Measurements from ENCODE around the gene KAT6B. TPM values are rescaled to one million over a fixed set of nuclear protein-coding genes. Genes with fewer than 3 reads are reported as not detected.

Gene KAT6B
- total RNA-seq, 4 donors from 2014 or later, result 45.4 to 94.9 (median 62.9) TPM

GRCh38 chr10:75073442-75073841, 247.0 kb downstream of the KAT6B start:
- no peaks in the 10 kb centered on the region for H3K36me3 ChIP-seq

GRCh38 chr10:75074711-75075445, 248.5 kb downstream of the KAT6B start:
- Histone ChIP-seq H3K27me3 (no peaks in the 10 kb centered on the region), H3K4me1 (no peaks in the 10 kb centered on the region), H3K27ac (no peak overlapping the region), H3K4me3 (no peak overlapping the region), H3K9me3 (no peaks in the 10 kb centered on the region), H3K36me3 (no peaks in the 10 kb centered on the region)
- TF ChIP-seq POLR2A (IDR thresholded peaks at IDR 0.05) (no peak), CTCF (IDR thresholded peaks at IDR 0.05) (no peak)
- DNase-seq, result no peak

More at GRCh38 chr10:75073442-75073841, 247.0 kb downstream of the KAT6B start:
- Histone ChIP-seq H3K4me3 (no peak overlapping the region), H3K27ac (no peak overlapping the region), H3K9me3 (no peaks in the 10 kb centered on the region), H3K27me3 (no peaks in the 10 kb centered on the region), H3K4me1 (no peaks in the 10 kb centered on the region)
- TF ChIP-seq CTCF (IDR thresholded peaks at IDR 0.05) (no peak), POLR2A (IDR thresholded peaks at IDR 0.05) (no peak)
- no peak for DNase-seq

GRCh38 chr10:75076348-75076747, 249.9 kb downstream of the KAT6B start:
- Histone ChIP-seq H3K9me3 (no peaks in the 10 kb centered on the region), H3K27me3 (no peaks in the 10 kb centered on the region), H3K4me1 (no peaks in the 10 kb centered on the region), H3K36me3 (no peaks in the 10 kb centered on the region), H3K4me3 (no peak overlapping the region), H3K27ac (no peak overlapping the region)
- TF ChIP-seq POLR2A (IDR thresholded peaks at IDR 0.05) (no peak), CTCF (IDR thresholded peaks at IDR 0.05) (no peak)
- DNase-seq, result no peak

GRCh38 chr10:75079436-75080083, 253.2 kb downstream of the KAT6B start:
- H3K27ac ChIP-seq, result no peak overlapping the region
- no peaks in the 10 kb centered on the region for H3K27me3 ChIP-seq
- no peaks in the 10 kb centered on the region for H3K4me1 ChIP-seq
- no peaks in the 10 kb centered on the region for H3K36me3 ChIP-seq
- TF ChIP-seq POLR2A (IDR thresholded peaks at IDR 0.05) (no peak), CTCF (IDR thresholded peaks at IDR 0.05) (no peak)
- DNase-seq, result no peak
- no peaks in the 10 kb centered on the region for H3K9me3 ChIP-seq
- no peak overlapping the region for H3K4me3 ChIP-seq

GRCh38 chr10:75080554-75080953, 254.2 kb downstream of the KAT6B start:
- H3K4me1 ChIP-seq, result no peaks in the 10 kb centered on the region
- no peak for TF ChIP-seq POLR2A (IDR thresholded peaks at IDR 0.05)
- TF ChIP-seq CTCF (IDR thresholded peaks at IDR 0.05), result no peak
- no peaks in the 10 kb centered on the region for H3K9me3 ChIP-seq
- no peaks in the 10 kb centered on the region for H3K27me3 ChIP-seq
- no peaks in the 10 kb centered on the region for H3K36me3 ChIP-seq
- no peak overlapping the region for H3K4me3 ChIP-seq
- no peak overlapping the region for H3K27ac ChIP-seq
- no peak for DNase-seq
